22Rv1 (cell line): Measurements from ENCODE around the gene TNFRSF1A.

Experiments
- H3K27ac ChIP-seq: fragments of 450-650 bp; 2 replicates; pipeline ENCODE4 v1.5.1; 2017
- CTCF ChIP-seq: fragments of 450-650 bp; IDR thresholded peaks from 2 replicates; pipeline ENCODE4 v1.5.1; 2017; ENCODE audit warnings: mild to moderate bottlenecking
- ZFX ChIP-seq: fragments of 450-650 bp; IDR thresholded peaks from 2 replicates; pipeline ENCODE4 v1.6.1; 2017; ENCODE audit warnings: antibody characterized with exemption, borderline replicate concordance

The TNFRSF1A gene

GRCh38 chr12:6281081-6281809 is 60.6 kb downstream of the TNFRSF1A start:
- TF ChIP-seq CTCF = no peak
- no peak for TF ChIP-seq ZFX

DNA sequence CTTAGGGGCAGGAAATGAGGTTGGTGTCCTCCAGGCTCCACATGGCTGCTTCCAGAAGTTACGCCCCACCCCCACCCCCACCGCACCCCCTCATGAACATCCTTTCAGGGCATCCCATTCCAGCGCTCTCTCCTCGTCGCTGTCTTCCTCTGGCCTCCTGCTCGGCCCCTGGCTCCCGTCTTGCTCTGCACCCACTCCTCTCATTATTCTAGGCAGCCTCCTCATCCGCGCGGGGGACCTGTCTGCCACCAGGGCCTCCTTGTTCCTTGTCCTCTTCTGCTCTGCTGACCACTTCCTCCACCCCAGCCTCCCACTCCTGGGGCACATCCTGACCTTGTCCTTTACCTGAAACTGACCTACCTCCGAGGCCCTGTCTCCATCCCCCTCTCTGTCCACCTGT is 61.2 kb downstream of the TNFRSF1A start:
- H3K27ac ChIP-seq = no peak overlapping the region
- TF ChIP-seq ZFX (no peak), CTCF (no peak)

More at GRCh38 chr12:6281081-6281809, 60.6 kb downstream of the TNFRSF1A start:
- H3K27ac ChIP-seq = no peak overlapping the region

DNA sequence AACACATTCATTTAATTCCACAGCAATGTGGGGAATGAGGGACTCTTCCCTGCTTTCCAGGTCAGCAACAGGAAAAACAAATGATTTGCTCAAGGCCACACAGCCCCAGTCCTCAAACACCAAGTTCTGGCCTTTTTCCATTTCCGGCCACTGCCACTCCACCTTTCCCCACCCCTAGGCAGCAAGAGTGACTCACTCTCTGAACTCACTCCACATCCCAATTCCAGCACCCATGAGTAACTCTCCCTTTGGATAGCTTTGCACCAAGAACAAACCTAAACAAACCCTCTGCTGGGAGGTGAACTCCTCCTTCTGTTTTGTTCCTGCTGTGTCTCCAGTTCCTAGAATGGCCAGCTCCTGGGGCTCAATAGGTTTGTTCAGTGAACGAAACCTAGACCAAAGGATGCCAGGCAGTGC is 61.8 kb downstream of the TNFRSF1A start:
- TF ChIP-seq ZFX (no peak), CTCF (no peak)
- peak overlapping the region; percentile 100 for H3K27ac ChIP-seq

DNA sequence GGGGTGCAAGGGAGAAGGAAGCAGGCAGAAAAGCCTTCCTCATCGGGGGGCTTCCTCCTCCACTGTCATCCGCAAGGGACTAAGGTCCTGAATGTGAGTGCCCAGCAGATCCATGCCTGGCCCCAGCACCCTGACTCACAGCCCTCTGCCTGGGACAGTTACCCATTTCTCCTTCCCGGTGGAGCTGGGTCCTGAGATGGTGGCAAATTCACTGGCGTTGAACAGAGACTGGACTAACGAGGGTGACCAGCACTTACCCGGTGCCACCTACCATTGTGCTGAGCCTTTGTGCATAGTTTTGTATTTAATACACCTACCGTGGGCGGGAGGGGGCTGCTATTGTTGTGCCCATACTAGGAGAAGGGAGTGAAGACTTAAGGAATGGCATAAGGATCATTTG is 62.2 kb downstream of the TNFRSF1A start:
- TF ChIP-seq ZFX = no peak
- TF ChIP-seq CTCF = no peak
- peak overlapping the region; percentile 100 for H3K27ac ChIP-seq

GRCh38 chr12:6279256-6279628 is 62.6 kb downstream of the TNFRSF1A start:
- TF ChIP-seq ZFX (no peak), CTCF (no peak)
- peak overlapping the region; percentile 100 for H3K27ac ChIP-seq
